ENCODE results near the gene TSPAN6. TPM values are rescaled to one million over a fixed set of nuclear protein-coding genes. Genes with fewer than 3 reads are reported as not detected.

The TSPAN6 gene
- total RNA-seq, 2 experiments from 2014 or later: not detected

GRCh38 chrX:100591256-100592051 is 45.2 kb downstream of the TSPAN6 start:
- H3K36me3 Mint-ChIP-seq: no peaks in the 10 kb centered on the region
- no peaks in the 10 kb centered on the region for H3K9me3 Mint-ChIP-seq (ENCODE audit: low read depth)
- ATAC-seq (no peak), DNase-seq (no peak)
- CTCF ChIA-PET: interaction anchor here (0.6 kb wide), 1 partner anchor 76 kb away, joined by 3 read pairs; no protein-coding TSS in a partner anchor
- H3K4me3 Mint-ChIP-seq: no peak overlapping the region
- no peaks in the 10 kb centered on the region for H3K27me3 Mint-ChIP-seq
- no peak overlapping the region for H3K27ac Mint-ChIP-seq
- H3K4me1 Mint-ChIP-seq: no peaks in the 10 kb centered on the region

GRCh38 chrX:100587861-100588260 is 48.7 kb downstream of the TSPAN6 start:
- peaks cover 12% of the 10 kb centered on the region for H3K27me3 Mint-ChIP-seq
- ATAC-seq (no peak), DNase-seq (no peak)
- H3K4me1 Mint-ChIP-seq: no peaks in the 10 kb centered on the region
- H3K36me3 Mint-ChIP-seq: no peaks in the 10 kb centered on the region
- CTCF ChIA-PET: no interaction called here
- no peaks in the 10 kb centered on the region for H3K9me3 Mint-ChIP-seq (ENCODE audit: low read depth)
- no peak overlapping the region for H3K27ac Mint-ChIP-seq
- no peak overlapping the region for H3K4me3 Mint-ChIP-seq

DNA sequence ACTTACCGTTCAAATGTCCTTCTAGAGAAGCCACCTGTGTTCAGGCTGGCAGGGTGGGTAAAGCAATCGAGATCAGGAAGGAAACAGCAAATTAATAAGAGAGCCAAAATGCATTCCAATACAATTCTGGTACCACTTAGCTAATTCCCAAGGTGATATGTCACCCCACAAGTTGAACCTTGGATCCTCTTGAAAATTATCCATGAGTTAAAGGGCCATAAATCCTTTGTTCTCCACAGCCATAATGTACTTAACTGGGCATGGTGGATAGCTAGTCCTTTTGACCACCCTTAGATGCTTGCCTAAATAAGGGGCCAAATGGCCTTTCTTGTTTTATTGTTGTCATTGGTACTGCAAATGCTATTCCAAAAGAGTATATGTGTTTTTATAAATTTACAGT is 49.9 kb downstream of the TSPAN6 start:
- no peak for ATAC-seq
- no peak overlapping the region for H3K27ac Mint-ChIP-seq
- H3K9me3 Mint-ChIP-seq (ENCODE audit: low read depth): no peaks in the 10 kb centered on the region
- no peaks in the 10 kb centered on the region for H3K4me1 Mint-ChIP-seq
- H3K27me3 Mint-ChIP-seq: peaks cover 15% of the 10 kb centered on the region
- no peak for DNase-seq
- CTCF ChIA-PET: no interaction called here
- no peak overlapping the region for H3K4me3 Mint-ChIP-seq
- H3K36me3 Mint-ChIP-seq: no peaks in the 10 kb centered on the region

- ATAC-seq: no peak
- CTCF ChIA-PET: no interaction called here
- no peak for DNase-seq
- Mint-ChIP-seq H3K4me1 (no peaks in the 10 kb centered on the region), H3K27ac (no peak within 1 kb of the TSS), H3K27me3 (peaks cover 20% of the 10 kb centered on the region), H3K36me3 (no peaks in the 10 kb centered on the region), H3K4me3 (no peak within 1 kb of the TSS), H3K9me3 (ENCODE audit: low read depth) (no peaks in the 10 kb centered on the region)
Observed at GRCh38 chrX:100584611-100585010, 52.0 kb downstream of the TSPAN6 start, which contains the start of gene TNMD. Gene TNMD (plus strand): TSS chrX:100584936. CDS start chrX:100585019, 83 bp downstream.

Other genes with a start within 250 kb of the TSPAN6 start
- not detected for gene PCDH19, start 226.5 kb downstream of the TSPAN6 start, total RNA-seq
- not detected for gene TNMD, start 51.9 kb downstream of the TSPAN6 start, total RNA-seq
- not detected for gene SRPX2, start 7.4 kb upstream of the TSPAN6 start, total RNA-seq
- not detected for gene SYTL4, start 95.3 kb upstream of the TSPAN6 start, total RNA-seq
- gene CSTF2, start 183.6 kb upstream of the TSPAN6 start, total RNA-seq: 10 to 100 TPM; 38.9 to 44.5 TPM
- gene NOX1, start 237.6 kb upstream of the TSPAN6 start, total RNA-seq: not detected

Data from activated CD8-positive, alpha-beta memory T cell treated with anti-CD3 and anti-CD28 coated beads, Interleukin-2, amount 10 ng/mL, durations not matched to agents 7 days and 5 days (primary cell).